HG02970 (cell line): ENCODE data around the gene RAB7B.

Experiments
- ATAC-seq: cut with Tn5 transposase; IDR thresholded peaks from one replicate; pipeline ENCODE4 v1.9.1; 2021; ENCODE audit warnings: mild to moderate bottlenecking, moderate library complexity, moderate number of reproducible peaks; ENCODE audit not compliant: unreplicated experiment, low FRiP score

RAB7B gene

GRCh38 chr1:205932776-205933175 lies 70.4 kb downstream of the RAB7B start:
- ATAC-seq, result no peak

DNA sequence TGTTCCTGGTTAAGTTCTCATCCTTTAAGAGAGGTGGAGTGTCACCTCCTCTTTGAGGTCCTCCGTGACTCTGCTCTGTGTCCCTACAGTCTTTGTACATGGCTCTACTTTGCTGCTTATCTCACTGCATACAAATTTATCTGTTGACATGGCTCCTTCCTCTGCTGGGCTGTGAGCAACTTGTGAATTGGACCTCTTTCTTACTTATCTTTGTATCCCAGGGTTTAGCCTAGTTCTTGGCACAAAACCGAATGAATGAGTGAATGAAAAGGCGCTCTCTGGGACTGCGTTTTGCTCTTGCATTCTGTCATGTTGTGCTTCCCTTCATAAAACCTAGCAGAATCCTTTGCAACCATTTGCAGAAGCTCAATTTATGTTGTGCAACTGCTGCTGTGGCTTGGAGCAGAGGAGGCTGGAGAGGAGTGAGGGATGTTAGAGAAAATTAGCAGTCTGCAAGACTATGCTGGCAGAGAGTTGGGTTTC lies 72.4 kb downstream of the RAB7B start:
- ATAC-seq, result no peak

DNA sequence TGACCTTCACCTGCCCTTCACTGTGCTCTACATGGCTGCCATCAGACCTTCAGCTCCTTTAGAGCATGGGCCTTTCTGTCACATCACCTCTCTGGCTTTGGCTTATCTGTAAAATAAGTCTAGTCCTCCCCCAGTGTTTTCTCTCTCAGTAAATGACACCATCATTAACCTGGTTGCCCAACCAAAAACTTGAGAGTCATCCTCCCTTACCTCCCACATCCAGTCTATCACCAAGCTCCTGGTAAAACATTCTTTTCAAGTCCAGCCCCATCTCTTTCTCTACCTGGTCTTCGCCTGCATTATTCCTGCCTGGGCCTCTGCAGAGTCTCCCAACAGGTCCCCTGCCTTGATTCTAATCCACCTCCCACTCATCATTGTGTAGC lies 73.0 kb downstream of the RAB7B start:
- no peak for ATAC-seq

DNA sequence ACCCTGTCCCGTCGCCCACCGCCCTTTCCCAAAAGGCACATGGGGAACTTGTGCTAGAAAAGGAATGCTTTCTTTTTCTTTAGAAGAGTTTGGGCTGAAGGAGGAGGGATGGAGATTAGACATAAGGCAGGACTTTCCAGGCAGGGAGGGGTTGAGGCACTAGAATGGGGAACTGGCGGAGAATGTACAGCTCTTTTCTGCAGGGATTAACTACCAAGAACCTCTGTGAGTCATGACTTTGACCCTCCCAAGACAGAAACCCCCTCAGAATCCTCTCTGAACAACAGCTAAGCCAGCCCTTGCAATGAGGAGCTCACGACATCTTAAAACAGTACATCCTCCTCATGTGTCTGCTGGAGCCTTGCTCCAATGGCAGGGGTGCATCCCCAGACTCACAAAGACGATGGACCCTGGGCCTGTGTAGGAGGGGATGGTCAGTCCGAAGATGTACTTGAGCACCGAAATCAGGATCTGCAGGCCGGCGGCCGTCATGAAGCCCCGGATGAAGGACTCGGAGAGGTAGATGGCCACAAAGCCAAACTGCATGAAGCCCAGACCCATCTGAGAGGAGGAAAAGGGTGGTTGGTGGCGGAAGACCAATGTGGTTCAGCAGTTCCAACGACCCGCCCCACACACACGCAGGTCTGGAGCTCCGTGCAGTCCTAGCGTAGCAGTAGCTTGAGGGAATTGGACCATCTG lies 73.5 kb downstream of the RAB7B start:
- ATAC-seq, result no peak

GRCh38 chr1:205928317-205928716 lies 74.9 kb downstream of the RAB7B start:
- no peak for ATAC-seq

DNA sequence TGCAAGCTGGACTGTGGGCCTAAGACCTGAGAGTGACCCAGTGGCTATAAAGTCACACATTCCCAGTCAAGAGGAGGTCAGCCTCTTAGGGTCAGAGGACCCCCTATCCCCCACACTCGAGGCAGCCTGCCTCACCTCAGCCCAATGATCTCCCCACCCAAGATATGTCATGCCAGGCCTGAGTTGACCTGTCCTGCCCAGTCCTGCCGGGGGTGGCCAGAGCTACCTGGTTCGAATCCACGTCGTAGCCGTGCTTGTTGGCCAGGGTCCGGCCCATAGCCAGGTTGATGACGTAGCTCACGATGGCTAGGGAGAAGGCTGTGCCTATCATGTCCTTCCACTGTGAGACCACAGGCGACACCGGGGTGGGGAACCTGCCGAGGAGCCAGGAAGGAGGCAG lies 75.5 kb downstream of the RAB7B start:
- no peak for ATAC-seq

- no peak for ATAC-seq
Observed at GRCh38 chr1:205927247-205927646, 75.9 kb downstream of the RAB7B start.
